SH-SY5Y (cell line): ENCODE results near the gene CHAT.

Experiments
- GATA2 ChIP-seq: IDR thresholded peaks from 2 replicates; pipeline ENCODE4 v1.6.1; 2011; ENCODE audit warnings: mild to moderate bottlenecking, low read depth, low read length
- GATA3 ChIP-seq: IDR thresholded peaks from 2 replicates; pipeline ENCODE4 v1.6.1; 2011; ENCODE audit warnings: low read depth, mild to moderate bottlenecking, low read length, moderate library complexity

GRCh38 chr10:49666685-49667084 is 52.8 kb downstream of the CHAT start:
- no peak for TF ChIP-seq GATA2
- no peak for TF ChIP-seq GATA3
